HTERT RPE-1 (cell line): Measurements from ENCODE around the gene HYLS1.

Experiments
- in situ Hi-C: fragments of 300-500 bp; cut with MboI; formaldehyde crosslinking; loops from 4 replicates; pipeline ENCODE4 v1.14.3; 2020; ENCODE audit warnings: low sequenced_read_pairs

HYLS1 gene

DNA sequence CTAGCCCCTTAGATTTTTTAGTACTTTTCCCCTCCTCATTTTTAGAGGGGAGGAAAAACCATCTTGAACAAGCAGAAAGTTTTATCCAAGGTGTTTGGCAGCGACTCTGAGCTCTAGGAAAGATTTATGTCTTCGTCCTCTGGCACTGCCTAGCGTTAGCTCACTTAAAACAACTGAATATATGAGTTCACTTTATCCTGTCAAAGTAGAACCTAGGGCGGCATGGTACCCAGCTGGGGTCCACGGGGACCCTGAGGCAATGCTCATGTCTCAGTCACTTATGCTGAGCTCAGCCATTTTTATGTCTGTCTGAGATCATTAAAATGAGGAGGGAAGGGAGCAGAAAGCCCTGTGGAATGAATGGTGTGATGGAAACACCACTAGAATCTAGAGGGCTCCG is 44.2 kb downstream of the HYLS1 start:
- in situ Hi-C loops: no loop called here

DNA sequence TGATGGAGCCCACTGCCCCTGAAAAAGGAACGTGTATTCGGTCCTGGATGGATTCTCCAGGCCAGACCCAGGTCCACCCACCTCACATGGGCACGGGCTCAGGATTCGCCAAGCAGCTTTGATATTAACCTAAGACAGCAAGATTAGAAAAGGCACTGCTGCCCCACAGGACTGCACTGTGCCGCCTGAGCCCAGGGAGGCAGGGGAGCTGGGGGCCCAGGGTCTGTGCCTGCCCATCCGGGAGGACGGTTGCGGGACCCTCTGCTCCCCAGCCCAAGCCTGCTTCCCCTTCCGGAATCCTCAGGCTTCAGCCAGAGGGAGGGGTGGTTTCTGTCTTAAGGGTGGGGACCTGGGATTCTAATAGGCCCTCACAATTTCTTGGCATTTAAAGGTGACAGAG is 44.8 kb downstream of the HYLS1 start:
- in situ Hi-C loops: no loop called here

GRCh38 chr11:125933030-125933813 is 45.8 kb downstream of the HYLS1 start:
- in situ Hi-C loops: no loop called here

GRCh38 chr11:125934473-125934872 is 47.0 kb downstream of the HYLS1 start:
- in situ Hi-C loops: no loop called here

- in situ Hi-C loops: no loop called here
These were observed 47.6 kb downstream of the HYLS1 start for GRCh38 chr11:125935056-125935455.

- in situ Hi-C loops: no loop called here
These were observed 48.2 kb downstream of the HYLS1 start for GRCh38 chr11:125935618-125936199.

- in situ Hi-C loops: no loop called here
These were observed 51.0 kb downstream of the HYLS1 start for GRCh38 chr11:125938418-125938817.

GRCh38 chr11:125939081-125939521 is 51.6 kb downstream of the HYLS1 start:
- in situ Hi-C loops: no loop called here

DNA sequence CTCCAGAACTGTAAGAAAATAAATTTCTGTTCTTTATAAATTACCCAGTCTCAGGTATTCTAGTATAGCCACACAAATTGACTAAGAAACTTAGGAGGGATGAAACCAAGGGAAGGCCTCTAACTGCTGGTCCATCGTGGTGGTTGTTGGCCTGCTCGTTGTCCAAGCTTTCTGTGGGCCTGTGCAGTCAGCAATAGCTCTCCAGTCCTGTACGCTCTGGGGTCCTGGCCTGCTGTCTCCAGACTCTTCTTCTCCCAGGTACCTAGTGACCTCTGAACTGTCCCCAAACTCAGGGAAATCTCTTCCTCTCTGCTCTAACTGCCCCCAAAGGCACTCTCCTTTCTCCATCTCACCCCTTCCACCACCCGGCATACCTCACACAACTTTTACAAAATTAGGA is 52.7 kb downstream of the HYLS1 start:
- in situ Hi-C loops: no loop called here

DNA sequence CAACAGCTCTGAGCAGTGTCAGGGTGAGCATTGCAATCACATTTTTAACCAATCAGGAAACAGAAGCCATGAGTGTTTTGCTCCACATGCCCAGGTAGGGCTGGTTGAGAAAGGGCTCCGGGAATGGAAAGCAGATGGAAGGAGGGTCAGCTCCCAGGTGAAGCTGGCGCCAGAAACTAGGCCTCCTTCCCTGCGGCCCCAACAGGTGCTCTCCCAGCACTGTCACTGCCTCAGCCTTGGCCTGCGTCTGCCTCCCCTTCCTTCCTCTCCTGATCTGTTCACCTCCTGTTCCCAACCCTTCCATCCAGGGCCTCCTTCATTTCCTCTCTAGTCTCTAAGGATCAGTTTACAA is 53.8 kb downstream of the HYLS1 start:
- in situ Hi-C loops: no loop called here

DNA sequence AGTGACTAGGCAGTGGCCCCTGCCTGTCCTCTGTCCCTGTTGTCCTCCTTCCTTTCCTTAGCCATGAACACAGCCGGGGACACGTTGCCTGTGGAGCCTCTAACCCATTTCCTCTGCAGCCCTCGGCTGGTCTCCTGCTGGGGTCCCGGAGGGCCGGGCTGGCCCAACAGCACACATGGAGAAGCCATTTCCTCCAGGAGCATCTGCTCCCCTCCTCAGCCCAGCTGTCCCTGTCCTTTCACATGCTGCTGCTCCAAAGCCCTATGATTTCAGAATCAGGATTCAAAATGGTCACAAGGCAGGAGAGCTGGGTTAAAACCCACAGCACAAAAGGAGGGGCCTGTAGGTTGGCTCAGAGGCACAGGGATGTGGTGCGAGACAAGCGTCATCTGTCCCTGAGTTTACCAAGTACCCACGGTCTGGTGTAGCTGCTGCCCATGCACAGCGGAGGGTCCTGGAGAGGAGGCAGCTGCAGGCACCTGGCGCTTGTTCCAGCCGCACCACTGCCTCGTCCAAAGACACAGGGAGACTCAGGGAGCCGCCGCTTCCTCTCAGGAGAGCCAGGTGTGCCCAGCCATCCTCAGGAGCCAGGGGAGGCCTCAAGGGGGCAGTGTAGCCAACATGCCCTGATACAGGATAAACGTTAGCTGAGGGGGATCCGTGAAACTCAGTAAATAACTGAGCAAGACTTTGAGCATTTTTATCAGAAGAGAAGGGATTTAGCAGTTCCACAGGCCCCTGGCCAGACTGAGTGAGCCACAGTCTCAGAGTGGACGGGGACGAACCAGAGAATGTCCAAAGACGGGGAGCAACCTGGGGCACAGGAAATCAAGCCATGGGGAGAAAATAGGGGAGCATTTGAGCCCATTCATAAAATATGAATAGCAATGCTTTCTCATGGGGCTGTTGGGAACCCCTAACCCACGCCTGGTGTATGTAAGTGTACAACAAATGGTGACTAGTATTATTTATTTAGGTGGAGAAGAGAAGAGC is 54.4 kb downstream of the HYLS1 start:
- in situ Hi-C loops: no loop called here

DNA sequence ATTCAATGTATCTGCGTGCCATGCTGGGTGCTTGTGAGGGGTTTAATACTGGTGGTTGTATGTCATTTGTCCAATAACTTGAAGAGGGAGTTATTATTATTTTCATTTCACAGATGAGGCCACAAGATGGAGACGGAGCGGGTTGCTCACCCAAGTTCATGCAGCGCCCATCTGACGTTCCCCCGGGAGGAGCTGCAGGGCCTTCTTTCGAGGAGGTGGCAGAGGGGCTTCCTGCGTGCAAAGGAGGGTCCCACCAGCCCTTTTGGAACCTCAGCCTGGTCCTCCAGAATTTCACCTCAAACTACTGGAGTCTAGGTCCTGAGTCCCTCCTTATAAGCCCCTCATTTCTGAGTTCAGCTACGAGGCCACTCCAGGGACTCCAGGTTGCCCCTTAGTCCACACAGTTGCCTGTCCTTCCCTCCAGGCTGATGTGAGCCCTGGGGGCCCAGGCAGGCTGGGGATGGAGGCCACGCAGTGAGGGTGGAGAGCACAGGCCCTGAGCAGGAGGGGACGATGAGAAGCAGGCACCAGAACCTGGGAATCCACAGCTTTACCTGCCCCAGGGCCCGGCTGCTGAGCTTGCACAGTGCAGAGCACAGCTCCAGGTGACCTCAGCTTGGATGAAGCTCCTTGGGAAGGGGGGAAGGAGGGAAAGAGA is 55.4 kb downstream of the HYLS1 start:
- in situ Hi-C loops: no loop called here

DNA sequence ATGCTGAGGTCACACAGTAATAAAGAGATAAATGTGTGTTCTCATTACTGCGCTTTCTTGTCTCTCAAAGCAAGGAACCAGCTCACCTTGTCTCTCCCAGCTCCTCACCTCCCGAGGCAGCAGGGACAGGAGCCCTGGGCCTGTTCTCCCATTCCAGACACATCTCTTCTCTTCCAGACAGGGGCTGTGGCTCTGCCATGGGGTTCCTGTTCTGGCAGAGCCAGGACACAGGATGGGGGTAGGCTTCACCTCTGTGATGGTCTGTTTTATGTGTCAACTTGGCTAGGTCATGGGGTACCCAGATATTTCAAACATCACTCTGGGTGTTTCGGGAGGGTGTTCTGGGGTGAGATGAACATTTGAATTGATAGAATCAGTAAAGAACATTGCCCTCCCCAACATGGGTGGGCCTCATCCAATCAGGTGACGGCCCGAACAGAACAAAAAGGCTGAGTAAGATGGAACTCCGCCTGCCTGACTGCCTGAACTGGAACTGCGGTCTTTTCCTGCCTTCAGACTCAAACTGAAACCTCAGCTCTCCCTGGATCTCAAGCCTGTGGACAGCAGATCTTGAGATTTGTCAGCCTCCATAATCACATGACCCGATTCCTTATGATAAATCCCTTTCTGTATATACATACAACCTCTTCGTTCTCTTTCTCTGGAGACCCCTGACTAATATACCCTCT is 56.3 kb downstream of the HYLS1 start:
- in situ Hi-C loops: no loop called here

GRCh38 chr11:125944350-125945010 is 57.0 kb downstream of the HYLS1 start:
- in situ Hi-C loops: no loop called here

DNA sequence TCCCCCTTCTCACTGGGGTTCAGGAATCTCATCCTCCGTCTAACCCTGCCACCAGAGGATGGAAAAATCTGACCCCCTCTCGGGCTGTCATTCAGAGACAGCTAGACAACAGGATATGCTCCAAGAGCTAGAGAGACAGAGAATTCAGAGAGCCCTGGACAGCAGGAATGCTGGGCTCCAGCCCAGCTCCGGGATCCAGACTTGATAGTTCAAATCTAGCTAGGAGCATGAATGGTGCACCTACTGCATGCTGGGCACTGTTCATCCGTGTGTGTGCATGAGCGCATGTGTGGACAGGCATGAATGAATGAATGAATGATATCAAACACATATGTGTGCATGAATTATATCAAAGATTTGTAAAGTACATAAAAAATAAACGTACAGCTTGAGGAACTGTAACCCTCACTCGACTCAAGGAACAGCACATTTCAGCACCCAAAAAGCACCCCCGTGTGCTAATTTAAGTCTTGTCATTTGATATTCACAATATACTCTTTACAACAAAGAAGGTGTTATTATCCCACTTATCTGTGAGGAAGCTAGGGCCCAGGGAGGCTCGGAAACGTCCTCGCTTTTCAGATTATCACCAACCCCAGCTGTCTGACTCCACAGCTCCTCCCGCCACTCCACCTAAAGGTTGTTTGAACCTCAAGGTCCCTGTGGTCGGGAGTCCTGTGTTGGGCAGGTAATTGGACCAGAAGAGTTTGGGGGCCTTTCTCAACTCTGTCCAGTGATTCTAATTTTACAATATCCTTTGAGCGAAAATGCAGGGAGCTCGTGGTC is 57.7 kb downstream of the HYLS1 start:
- in situ Hi-C loops: no loop called here

DNA sequence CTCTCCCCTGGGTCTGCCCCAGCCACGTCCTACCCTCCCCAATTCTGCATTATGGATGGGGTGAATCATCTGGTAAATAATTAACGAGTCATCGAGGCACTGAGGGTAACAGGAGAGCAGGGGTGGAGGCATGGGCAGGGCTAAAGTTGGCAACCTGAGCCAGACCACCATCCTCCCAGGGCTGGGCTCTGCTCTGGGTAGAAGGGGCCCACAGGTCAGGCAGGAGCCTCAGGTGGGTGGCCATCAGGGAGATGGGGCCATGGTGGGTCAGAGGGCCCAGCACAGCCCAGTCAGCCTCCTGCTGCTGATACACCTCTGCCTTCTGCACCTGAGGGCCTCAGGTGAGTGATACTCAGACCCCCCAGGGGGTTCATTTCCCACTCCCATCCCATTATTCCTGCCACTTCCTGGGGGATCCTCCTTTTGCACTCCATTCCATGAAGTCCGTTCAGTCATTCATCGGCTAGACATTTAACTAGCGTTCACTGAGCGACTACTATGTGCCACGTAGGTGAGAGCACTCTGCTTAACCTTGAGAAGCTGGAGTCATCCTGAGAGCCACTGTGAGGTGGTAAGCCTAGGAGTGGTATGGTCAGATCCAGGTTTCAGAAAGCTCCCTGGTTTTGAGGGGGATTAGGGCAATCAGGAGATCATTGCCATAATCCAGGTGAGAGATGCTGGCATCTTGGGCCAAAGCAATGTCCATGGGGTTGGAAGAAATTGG is 58.5 kb downstream of the HYLS1 start, which contains the start of gene VSIG10L2:
Gene VSIG10L2, plus strand, starts transcription at position 248 of the 724 bp plus-strand sequence. Its CDS starts 12 bp downstream, at position 260.
- in situ Hi-C loops: no loop called here

GRCh38 chr11:125946712-125947418 is 59.4 kb downstream of the HYLS1 start:
- in situ Hi-C loops: no loop called here
